SK-N-DZ (cell line): ENCODE results near the gene PTMS.

ENCODE experiments used
- DNase-seq: peaks from one replicate; pipeline ENCODE4 v3.0.0-alpha.2; 2015; ENCODE audit warnings: low spot score

The PTMS gene

DNA sequence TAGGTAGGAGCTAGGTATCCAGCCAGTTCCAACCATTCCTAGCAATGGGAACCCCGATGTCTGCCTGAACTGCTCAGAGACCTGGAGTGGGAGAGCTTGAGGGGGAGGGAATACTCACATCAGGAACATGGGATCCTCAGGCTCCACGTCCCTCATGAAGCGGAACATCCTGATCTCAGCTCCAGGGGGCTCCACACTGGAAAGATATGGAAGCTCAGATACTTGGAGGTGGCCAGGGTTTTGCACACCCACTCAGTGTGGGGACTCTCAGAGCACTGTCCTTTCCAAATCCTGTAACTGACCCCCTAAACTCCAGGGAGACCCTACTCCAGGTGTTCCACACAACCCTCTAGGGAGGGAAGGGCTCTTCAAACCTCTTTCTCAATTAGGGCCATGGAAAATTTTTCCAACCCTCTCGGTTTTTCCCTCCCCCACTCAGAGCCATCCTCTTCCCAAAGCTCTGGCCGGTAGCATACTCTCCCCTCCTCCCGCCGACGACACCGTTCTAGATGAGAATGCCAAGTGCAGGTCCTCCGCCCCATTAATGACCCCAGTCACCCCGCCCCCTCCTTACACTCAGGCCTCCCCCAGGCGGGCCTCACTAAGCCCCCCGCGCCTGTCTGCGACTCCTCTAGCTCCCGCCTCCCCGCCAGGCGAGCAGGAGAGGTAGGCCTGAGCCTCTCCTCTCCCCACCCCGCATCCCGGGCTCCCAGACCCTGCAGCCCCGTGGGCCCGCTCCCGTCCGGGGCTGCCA, 13.8 kb upstream of the PTMS start:
- DNase-seq: peak; percentile 72

DNA sequence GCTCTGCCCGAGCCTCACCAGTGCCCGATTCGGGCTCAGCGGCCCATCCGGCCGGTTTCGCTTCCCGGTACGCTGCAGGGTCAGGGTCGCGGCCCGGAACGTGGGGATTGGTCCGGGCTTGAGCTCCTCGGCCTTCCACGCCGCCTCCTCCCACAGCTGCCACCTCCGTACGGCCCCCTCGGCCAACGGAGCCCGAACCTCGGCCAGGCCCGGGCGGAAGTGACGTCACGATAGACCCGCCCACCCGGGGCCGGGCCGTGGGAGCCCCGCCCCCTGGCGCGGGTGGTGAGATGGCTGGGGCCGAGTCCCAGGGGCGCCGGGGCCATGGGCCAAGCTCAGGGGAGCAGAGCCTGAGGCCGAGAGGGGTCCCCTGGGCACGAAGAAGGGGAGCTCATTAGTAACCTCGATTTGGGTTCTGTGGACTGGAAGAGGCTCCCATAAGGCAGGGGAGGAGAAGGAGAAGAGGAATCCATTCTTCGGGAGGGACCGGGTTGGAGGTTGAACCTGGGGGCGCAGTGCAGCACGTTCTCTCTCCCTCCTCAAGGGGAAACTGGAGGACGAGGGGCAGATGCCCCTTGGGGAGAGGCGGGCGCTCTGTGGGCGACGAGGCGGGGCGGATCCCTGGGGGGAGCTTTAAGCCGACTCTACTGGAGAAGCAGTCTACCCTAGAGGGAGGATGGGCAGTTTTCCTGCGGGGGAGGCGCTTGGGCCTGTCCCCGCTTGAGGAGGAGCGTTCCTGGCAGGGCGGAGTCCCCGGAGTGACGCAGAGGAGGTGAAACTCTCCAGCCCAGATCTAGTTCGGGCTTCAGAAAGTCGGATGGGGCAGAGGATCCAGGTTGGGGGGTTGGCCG, 13.0 kb upstream of the PTMS start, which contains the start of gene MLF2:
MLF2 (minus strand) TSS at position 221 of the 851 bp plus-strand sequence. CDS start 807 bp downstream, outside the sequence.
- peak; percentile 98 for DNase-seq

- DNase-seq: no peak
Observed at GRCh38 chr12:6753772-6754356, 12.3 kb upstream of the PTMS start.

GRCh38 chr12:6754411-6754810, 11.8 kb upstream of the PTMS start:
- DNase-seq: no peak

DNA sequence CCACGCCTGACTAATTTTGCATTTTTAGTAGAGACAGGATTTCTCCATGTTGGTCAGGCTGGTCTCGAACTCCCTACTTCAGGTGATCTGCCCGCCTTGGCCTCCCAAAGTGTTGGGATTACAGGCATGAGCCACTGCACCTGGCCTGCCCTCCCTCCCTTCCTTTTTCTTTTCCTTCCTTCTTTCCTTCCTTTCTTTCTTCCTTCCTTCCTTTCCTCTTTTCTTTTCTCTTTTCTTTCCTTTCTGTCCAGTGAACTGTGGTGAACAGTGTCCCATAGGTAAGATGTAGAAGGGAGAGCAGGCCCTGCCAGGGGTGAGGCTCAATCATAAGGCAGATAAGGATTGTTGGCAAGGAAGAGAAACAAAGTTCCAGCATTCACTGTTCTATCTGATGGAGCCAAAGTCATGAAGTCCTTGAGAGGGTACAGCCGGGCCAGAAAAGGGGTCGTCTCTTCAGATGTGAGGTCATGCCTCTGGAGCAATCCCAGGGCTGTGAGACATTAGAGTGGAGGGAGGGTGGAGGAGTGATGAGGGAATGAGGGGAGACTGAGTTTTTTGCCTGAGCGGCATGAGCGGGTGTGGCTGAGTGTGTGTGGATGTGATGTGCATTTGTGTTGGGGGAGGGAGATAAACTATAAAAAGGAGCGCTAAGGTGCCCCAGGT, 9.0 kb upstream of the PTMS start:
- no peak for DNase-seq

DNA sequence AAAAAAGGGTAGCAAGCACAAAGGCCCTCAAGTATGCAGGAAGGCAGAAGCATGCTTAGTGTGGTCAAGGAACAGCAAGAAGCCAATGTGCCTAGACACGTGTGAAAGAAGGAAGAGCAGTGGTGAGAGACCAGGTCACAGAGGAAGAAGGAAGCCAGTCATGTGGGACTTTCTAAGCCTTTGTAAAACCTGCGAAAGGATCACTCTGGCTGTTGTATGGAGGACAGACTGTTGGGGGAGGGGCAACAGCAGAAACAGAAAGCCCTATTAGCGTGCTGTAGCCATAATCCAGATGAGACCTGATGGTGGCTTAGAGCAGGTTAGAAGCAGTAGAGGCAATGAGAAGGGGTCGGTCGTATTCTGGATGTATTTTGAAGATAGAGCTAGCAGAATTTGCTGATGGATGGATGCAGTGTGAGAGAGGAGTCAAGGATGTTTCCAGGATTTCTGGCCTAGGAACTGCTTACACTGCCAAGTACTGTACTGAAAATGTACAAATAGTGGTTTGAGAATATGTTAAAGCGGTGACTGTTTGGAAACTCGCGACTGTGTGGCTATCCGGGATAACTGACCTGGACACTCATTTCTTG, 7.6 kb upstream of the PTMS start:
- DNase-seq: peak; percentile 64

DNA sequence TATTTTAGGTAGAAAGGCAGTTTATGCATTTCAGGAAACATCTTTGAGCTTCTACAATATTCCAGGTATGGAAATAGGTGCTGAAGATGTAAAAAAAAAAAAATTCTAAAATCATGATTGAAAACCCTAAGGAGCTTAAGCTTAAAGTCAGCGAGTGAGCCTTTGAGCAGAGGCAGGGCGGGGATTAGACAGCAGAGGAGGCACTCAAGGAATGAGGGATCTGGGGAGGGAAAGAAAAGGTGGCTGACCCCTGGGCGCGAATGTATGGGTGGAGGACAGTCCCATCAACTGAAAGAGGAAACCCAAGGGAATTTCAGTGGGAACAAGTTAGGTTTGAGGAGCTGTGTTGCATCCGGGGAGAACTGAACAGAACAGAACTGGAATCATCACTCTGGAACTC, 6.4 kb upstream of the PTMS start:
- no peak for DNase-seq

DNA sequence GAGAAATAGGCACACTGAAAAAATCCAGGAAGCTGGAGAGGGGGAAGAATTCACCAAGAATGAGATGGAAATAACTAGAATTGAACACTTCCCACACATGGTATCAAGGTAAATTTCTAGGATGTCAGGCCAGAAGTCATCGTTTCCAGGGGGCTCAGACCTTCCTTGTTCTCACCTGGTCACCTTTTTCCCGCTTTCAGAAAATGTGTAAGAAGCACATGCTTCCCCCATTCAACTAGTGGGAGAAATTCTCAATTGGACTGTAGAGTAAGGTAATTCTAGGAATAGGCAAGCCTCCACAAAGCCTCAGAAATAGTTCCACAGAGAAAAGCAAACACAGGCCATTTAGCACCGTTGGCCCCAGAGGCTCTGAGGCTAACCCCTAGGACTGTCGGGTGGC, 2.8 kb upstream of the PTMS start:
- DNase-seq: no peak

DNA sequence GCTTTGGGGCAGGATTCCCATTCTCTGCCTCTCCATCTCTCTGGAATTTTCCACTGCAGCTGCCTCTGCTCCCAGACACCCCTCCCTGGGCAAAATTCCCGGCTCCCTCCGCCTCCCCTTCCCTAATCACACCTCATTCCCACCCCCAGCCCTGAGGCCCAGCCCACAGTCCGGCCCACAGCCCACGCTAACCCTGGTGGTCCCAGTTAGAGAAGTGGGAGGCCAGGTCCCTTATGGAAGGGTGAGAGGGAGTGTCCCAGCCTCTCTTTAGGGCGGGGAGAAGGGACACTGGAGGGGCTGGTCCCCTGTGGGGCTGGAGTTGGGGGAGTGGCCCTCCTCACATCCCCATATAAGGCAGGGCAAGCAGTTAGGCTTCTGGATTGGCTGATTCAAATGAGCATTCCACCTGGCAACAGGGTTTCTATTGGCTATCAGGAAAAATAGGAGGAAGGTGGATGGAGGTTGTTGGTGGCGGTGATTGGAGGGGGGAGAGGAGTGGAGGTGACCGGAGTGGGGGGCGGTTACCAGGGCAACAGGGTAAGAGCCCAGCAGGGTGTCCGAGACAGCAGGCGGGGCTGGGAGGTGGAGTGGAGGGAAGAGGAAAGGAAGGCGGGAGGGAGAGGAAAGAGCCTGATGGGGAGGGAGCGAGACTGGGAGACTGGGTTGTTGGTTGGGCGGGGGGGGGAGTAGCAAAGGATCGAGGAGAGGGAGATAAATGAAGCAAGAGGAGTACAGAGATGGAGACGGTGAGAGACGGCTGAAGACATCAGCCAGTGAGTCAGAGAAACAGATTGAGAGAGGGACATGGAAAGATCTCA, 1.9 kb upstream of the PTMS start:
- peak; percentile 100 for DNase-seq

DNA sequence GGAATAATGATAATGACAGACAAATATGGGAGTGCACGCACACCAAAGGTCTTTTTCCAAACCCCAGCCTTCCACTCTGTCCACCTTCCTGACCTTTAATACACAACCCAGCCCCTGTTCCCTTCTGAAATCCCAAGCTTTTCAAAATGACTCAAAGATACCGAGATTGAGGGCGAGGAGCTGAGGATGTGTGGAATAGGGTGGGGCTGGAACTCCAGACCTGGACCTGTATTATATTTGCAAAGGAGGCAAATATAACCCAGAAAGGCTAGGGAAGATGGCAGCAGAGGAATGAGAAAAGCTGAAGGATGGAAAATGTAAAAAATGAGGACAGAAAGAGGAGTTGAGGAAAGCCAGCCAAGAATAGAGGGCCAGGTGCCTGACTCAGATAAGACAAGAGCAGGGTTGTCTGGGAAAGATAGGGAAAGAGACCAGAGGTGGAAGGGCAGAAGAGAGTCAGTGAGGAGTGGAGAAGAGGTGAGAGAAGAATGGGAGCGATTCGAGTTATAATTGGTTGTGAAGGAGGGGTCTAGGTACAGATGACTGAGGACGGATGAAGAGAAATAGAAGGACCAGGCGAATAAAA, 1.0 kb upstream of the PTMS start:
- DNase-seq: peak; percentile 81

DNA sequence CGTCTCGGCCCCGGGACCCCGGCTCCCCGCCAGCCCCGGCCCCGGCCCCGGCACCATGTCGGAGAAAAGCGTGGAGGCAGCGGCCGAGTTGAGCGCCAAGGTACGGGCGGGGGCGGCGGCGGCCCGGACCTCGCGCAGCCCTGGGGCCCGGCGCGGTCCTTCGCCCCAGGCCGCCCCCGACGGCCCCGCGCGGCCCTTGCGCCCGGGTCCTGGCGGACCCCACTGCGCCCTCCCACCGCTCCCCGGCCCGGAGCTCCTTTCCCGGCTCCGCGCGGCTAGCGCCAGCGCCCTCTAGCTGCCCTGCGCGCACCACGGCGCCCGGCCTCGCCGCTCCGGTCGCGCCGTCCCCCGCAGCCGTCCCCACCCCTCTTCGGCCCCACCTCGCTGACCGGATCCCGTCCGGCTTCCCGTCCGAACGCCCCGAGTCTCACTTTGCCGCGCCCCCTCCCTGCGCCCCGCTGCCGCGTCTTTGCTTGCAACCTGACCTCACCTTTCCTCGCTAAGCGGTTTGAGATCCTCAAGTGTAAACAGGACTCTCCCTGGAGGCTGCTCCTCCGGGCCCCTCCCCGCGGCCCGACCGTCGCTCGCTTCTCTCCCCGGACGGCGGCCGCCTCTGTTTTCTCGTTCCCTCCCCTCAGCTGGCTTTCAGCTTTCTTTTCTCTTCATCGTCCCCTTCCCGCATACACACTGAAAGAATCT, 637 bp downstream of the PTMS start:
- DNase-seq: peak; percentile 57

DNA sequence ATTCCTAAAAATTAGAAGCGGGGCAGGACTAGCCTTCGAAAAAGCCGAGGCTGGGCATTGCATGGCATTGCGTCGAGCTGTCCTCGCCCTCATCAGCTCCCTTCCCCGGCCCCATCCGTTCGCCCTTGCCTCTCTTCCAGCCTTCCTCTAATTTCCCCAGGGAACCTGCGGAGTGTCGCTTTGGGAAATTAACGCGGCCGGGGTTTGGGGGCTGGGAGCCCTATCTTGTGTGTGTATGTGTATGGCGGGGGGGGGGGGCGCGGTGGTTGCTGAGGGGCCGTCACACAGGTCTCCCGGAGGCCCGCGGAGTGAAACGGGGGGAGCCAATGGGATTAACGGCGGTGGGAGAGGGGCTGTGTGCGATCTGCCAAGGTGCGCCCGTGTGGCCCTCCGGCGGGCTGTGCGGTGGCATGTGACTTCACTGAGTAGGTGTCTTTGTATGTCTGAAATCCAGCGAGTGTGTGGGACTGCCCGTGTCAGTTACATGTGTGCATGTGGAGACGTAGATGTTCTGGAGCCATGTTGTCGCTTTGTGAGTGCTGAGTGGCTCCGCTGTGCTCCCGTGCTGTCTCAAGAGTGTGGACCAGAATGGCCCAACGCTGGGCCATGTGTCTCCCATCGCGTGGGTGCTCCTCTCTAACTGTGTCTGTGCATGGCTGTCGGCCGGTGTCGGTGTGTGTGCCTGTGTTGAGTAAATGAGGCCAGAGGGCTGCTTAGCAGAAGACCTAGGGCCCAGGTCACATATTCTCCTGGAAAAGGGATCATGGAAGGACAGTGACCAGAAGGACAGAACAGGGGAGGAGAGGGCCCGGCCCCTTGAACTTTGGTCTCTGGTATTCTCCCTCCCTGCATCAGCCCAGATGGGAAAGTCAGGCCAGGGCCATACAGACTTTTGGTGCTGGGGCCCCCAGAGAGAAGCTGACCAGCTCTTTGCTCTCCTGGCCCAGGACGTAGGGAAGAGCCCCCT, 1.5 kb downstream of the PTMS start:
- DNase-seq: no peak

DNA sequence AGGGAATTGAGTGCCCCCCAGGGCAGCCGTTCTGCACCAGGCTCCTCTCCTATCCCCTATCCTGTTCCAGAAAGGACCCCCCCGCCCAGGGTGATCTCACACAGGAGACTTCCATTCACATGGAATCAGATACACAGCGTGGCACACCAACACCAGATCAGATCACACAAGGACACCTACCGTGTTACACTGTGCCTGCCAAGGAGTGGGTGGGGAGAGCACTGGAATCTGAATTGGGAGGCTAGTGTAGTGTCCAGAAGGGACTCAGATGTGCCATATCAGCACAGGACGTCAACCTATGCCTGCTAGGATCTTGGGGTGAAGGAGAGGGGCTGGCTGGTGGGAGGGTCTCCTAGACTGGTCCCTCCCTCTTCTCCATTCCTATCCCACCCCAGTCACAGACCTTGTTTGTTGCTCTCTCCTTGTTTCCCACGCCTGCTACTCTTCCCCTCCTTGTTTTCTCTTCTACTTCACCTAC, 2.3 kb downstream of the PTMS start:
- no peak for DNase-seq

- peak; percentile 70 for DNase-seq
Observed at GRCh38 chr12:6768990-6769389, 2.8 kb downstream of the PTMS start.

- no peak for DNase-seq
Observed at GRCh38 chr12:6769666-6770065, 3.5 kb downstream of the PTMS start.

DNA sequence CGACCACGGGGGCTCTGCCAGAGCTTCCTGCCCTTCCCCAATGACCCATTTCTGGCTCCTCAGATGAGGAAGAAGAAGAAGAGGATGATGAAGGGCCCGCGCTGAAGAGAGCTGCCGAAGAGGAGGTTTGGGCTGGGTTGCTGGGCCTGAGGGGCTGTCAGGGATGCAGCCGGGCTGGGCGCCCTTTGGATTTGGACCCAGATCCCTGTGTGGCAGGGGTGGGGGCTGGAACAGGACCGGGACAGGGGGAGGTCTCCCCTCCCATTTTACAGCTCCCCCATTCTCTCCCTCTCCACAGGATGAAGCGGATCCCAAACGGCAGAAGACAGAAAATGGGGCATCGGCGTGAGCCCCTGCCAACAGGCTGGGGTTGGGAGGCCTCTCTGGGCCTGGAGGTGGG, 3.9 kb downstream of the PTMS start:
- no peak for DNase-seq

DNA sequence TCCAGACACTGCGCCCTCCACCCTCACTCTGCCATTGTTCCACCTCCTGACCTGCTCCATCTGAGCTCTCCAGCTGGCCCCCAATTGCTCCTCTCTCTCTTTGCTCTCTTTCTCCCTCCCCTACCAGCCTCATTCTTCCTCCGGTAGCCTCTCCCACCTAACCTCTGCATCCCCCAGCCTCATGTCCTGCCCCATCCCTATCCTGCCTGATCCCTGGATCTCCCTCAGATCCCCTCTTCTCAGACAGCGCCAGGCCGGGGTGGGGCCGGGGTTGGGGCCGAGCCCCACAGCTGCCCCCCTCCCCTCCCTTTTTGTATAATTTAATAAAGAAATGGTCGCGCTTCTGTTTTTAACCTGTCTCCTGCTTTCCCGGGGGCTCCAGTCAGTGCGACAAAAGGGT, 4.4 kb downstream of the PTMS start:
- DNase-seq: no peak

- DNase-seq: no peak
Observed at GRCh38 chr12:6771091-6771495, 4.9 kb downstream of the PTMS start.
